Esophagus squamous epithelium (tissue), 5 donors: ENCODE measurements around the gene GAB2. TPM values are rescaled to one million over a fixed set of nuclear protein-coding genes. Genes with fewer than 3 reads are reported as not detected.

Experiments
- DNase-seq: peaks from one replicate; lab custom pipeline; 2025; lab: John Stamatoyannopoulos, UW
- H3K27ac ChIP-seq, 4 donors: fragments of 200-600 bp; sonication (generic); one replicate each; pipeline ENCODE4 v1.5.1; 2016 to 2019; ENCODE audit warnings: mild to moderate bottlenecking in 1 of 4
- H3K27me3 ChIP-seq, 4 donors: fragments of 200-600 bp; sonication (generic); 1 replicate in 3 of 4; 2 replicates in 1 of 4; pipeline versions ENCODE4 v1.5.1 to v1.6.0; 2017 to 2021; ENCODE audit warnings: antibody characterized with exemption in 1 of 4
- H3K36me3 ChIP-seq, 3 donors: fragments of 200-600 bp; sonication (generic); one replicate each; pipeline ENCODE4 v1.5.1; 2016 to 2019
- H3K4me1 ChIP-seq, 3 donors: fragments of 200-600 bp; sonication (generic); one replicate each; pipeline ENCODE4 v1.5.1; 2017 to 2019
- H3K4me3 ChIP-seq, 4 donors: fragments of 200-600 bp; sonication (generic); 1 replicate in 3 of 4; 2 replicates in 1 of 4; pipeline ENCODE4 v1.5.1; 2016 to 2019; ENCODE audit warnings: mild to moderate bottlenecking in 2 of 4, moderate library complexity in 1 of 4
- H3K9me3 ChIP-seq, 3 donors: fragments of 200-600 bp; sonication (generic); one replicate each; pipeline ENCODE4 v1.5.1; 2016 to 2019
- CTCF ChIP-seq, 6 experiments: fragments of 450-650 bp in 4 of 6; fragments of 200-600 bp in 2 of 6; sonication (generic) in 2 of 6; IDR thresholded peaks; one replicate each; pipeline ENCODE4 v1.5.1; 2016 to 2019; ENCODE audit warnings: antibody characterized with exemption in 6 of 6, mild to moderate bottlenecking in 4 of 6, moderate library complexity in 4 of 6
- POLR2A ChIP-seq, 4 donors: fragments of 450-650 bp; IDR thresholded peaks; one replicate each; pipeline ENCODE4 v1.6.1; 2017; ENCODE audit warnings: antibody characterized with exemption in 4 of 4, mild to moderate bottlenecking in 4 of 4, moderate library complexity in 3 of 4
- WGBS, 2 donors: methylation state at CpG; one replicate each; pipeline ENCODE4 v1.1.5; 2018; 5-methylcytosine and 5-hydroxymethylcytosine counted together
- intact Hi-C: fragments of 100-400 bp; cut with DNase I; formaldehyde crosslinking; loops from one replicate; pipeline ENCODE4 v1.15.0; 2022
- total RNA-seq, 4 donors: library from RNA; depleted of rRNA; stranded (reverse); fragments of >200 nt; gene quantifications; one replicate each; pipeline ENCODE4 v1.1.0, GENCODE V29; 2016
- donor health status: DM: yes; HTN: yes; CAD: no.

The GAB2 gene
- total RNA-seq, 4 donors from 2014 or later, result 4.6 to 23.7 (median 11.2) TPM

GRCh38 chr11:78385205-78385604 lies 32.4 kb downstream of the GAB2 start:
- no peak for DNase-seq
- Histone ChIP-seq H3K27ac (no peak overlapping the region), H3K4me1 (peaks cover 0 to 12% (median 0%) of the 10 kb centered on the region in 3 donors), H3K36me3 (no peaks in the 10 kb centered on the region), H3K9me3 (peaks cover 0 to 13% (median 4%) of the 10 kb centered on the region in 3 donors), H3K4me3 (no peak overlapping the region), H3K27me3 (no peaks in the 10 kb centered on the region)
- intact Hi-C loops, result no loop called here
- 81 to 100% methylated on average over 1 of the region's 1 CpG for WGBS, 2 donors
- TF ChIP-seq POLR2A (IDR thresholded peaks at IDR 0.05), result no peak
- no peak for TF ChIP-seq CTCF (IDR thresholded peaks at IDR 0.05)

- no peaks in the 10 kb centered on the region for H3K27me3 ChIP-seq
- no peak for DNase-seq
- intact Hi-C loops, result no loop called here
- no peak overlapping the region for H3K27ac ChIP-seq
- 78 to 88% methylated on average over 4 of the region's 4 CpGs for WGBS, 2 donors
- no peak overlapping the region for H3K4me3 ChIP-seq
- H3K9me3 ChIP-seq, result peaks cover 0 to 13% (median 4%) of the 10 kb centered on the region in 3 donors
- TF ChIP-seq CTCF (IDR thresholded peaks at IDR 0.05), result no peak
- no peaks in the 10 kb centered on the region for H3K36me3 ChIP-seq
- H3K4me1 ChIP-seq, result peaks cover 0 to 11% (median 0%) of the 10 kb centered on the region in 3 donors
Measured at GRCh38 chr11:78384231-78384630, 33.4 kb downstream of the GAB2 start.

GRCh38 chr11:78381865-78382264 lies 35.8 kb downstream of the GAB2 start:
- H3K27me3 ChIP-seq, result no peaks in the 10 kb centered on the region

GRCh38 chr11:78380615-78381051 lies 37.0 kb downstream of the GAB2 start:
- Histone ChIP-seq H3K27ac (no peak overlapping the region), H3K36me3 (no peaks in the 10 kb centered on the region), H3K4me1 (no peaks in the 10 kb centered on the region), H3K4me3 (no peak overlapping the region), H3K27me3 (no peaks in the 10 kb centered on the region), H3K9me3 (peaks cover 0 to 13% (median 4%) of the 10 kb centered on the region in 3 donors)
- intact Hi-C loops, result no loop called here
- TF ChIP-seq CTCF (IDR thresholded peaks at IDR 0.05), result no peak
- no peak for TF ChIP-seq POLR2A (IDR thresholded peaks at IDR 0.05)
- 59 to 68% methylated on average over 5 of the region's 5 CpGs for WGBS, 2 donors
- no peak for DNase-seq

More at GRCh38 chr11:78381865-78382264, 35.8 kb downstream of the GAB2 start:
- no peak for DNase-seq
- H3K36me3 ChIP-seq, result no peaks in the 10 kb centered on the region
- intact Hi-C loops, result no loop called here
- TF ChIP-seq CTCF (IDR thresholded peaks at IDR 0.05), result no peak
- no peak for TF ChIP-seq POLR2A (IDR thresholded peaks at IDR 0.05)
- 83% methylated on average over 4 of the region's 4 CpGs for WGBS, 2 donors
- no peak overlapping the region for H3K4me3 ChIP-seq
- H3K4me1 ChIP-seq, result no peaks in the 10 kb centered on the region
- H3K27ac ChIP-seq, result no peak overlapping the region
- peaks cover 0 to 13% (median 4%) of the 10 kb centered on the region in 3 donors for H3K9me3 ChIP-seq

- TF ChIP-seq POLR2A (IDR thresholded peaks at IDR 0.05) (no peak), CTCF (IDR thresholded peaks at IDR 0.05) (no peak)
- no peak overlapping the region for H3K27ac ChIP-seq
- peaks cover 0 to 4% (median 2%) of the 10 kb centered on the region in 3 donors for H3K9me3 ChIP-seq
- H3K27me3 ChIP-seq, result no peaks in the 10 kb centered on the region
- no peaks in the 10 kb centered on the region for H3K36me3 ChIP-seq
- intact Hi-C loops, result no loop called here
- H3K4me3 ChIP-seq, result no peak overlapping the region
- H3K4me1 ChIP-seq, result no peaks in the 10 kb centered on the region
- no peak for DNase-seq
- 71 to 75% methylated on average over 3 of the region's 3 CpGs for WGBS, 2 donors
Measured at GRCh38 chr11:78379039-78379670, 38.5 kb downstream of the GAB2 start.
